ENCODE data around the gene SEMA5A. TPM values are rescaled to one million over a fixed set of nuclear protein-coding genes. Genes with fewer than 3 reads are reported as not detected.

SEMA5A gene
- total RNA-seq, 1 donor from 2014 or later, result 9.3 TPM

DNA sequence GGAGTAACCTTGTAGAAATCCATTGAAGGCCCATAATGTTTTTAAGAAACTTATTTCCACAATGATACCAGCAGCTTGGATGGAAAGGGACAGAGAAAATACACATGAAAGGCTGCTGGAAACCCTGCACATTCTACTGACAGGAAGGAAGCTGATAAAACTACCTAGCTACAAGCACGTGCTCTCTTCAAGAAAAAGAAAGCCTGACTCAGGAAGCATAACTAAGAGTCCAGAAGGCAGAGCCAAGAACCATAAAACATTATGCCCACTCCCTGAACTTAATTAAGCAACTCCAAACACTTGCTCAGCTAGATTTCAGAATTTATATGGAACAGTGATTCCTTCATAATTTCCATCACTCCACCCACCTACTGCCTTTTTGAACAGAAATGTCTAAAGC lies 430.8 kb downstream of the SEMA5A start:
- Histone ChIP-seq H3K27me3 (no peaks in the 10 kb centered on the region), H3K36me3 (no peaks in the 10 kb centered on the region), H3K4me3 (no peak overlapping the region), H3K27ac (no peak overlapping the region), H3K9me3 (no peaks in the 10 kb centered on the region), H3K4me1 (no peaks in the 10 kb centered on the region)
- intact Hi-C loops (cut with DNase I), result no loop called here
- TF ChIP-seq POLR2A (IDR thresholded peaks at IDR 0.05) (no peak), POLR2AphosphoS5 (IDR thresholded peaks at IDR 0.05; ENCODE audit: insufficient read depth in 1 of 2, low read depth in 1 of 2) (no peak)
- TF ChIP-seq, protein P1, sequence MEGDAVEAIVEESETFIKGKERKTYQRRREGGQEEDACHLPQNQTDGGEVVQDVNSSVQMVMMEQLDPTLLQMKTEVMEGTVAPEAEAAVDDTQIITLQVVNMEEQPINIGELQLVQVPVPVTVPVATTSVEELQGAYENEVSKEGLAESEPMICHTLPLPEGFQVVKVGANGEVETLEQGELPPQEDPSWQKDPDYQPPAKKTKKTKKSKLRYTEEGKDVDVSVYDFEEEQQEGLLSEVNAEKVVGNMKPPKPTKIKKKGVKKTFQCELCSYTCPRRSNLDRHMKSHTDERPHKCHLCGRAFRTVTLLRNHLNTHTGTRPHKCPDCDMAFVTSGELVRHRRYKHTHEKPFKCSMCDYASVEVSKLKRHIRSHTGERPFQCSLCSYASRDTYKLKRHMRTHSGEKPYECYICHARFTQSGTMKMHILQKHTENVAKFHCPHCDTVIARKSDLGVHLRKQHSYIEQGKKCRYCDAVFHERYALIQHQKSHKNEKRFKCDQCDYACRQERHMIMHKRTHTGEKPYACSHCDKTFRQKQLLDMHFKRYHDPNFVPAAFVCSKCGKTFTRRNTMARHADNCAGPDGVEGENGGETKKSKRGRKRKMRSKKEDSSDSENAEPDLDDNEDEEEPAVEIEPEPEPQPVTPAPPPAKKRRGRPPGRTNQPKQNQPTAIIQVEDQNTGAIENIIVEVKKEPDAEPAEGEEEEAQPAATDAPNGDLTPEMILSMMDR (IDR thresholded peaks at IDR 0.05), result no peak
- DNase-seq (ENCODE audit: extremely low spot score in 2 of 2), result no peak

DNA sequence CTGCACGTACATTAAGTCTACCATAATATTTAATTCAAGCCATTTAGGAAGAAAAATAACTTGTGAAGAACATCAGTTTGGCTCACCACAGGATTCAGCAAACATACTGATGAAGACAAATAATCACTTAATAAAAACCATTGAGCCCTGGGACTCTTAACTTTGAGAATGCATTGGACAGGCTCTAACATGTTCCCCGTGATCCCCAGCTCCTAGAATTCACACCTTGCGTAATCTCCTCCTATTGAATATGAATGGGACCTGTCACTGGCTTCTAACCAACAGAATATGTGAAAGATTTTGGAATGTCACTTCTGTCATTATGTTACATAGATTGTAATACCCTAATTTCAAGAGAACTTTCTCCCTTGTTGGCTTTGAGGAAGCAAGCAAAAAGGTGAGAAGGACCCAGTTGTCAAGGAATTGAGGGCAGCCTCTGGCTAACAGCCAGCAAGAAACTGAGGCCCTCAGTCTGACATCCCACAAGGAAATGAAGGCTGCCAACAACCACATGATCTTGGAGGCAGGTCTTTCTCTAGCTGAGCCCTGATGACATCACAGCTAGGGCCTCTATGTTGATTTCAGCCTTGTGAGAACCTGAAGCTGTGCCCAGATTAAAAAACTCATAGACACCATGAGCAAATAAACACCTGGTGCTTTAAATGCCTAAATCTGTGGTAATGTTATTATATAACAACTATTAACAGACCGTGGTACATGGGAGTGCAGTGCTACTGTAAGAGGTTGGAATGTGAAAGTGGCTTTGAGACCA lies 433.2 kb downstream of the SEMA5A start:
- Histone ChIP-seq H3K27ac (no peak overlapping the region), H3K9me3 (no peaks in the 10 kb centered on the region), H3K27me3 (no peaks in the 10 kb centered on the region), H3K4me3 (no peak overlapping the region), H3K36me3 (no peaks in the 10 kb centered on the region), H3K4me1 (no peaks in the 10 kb centered on the region)
- DNase-seq (ENCODE audit: extremely low spot score in 2 of 2), result no peak
- intact Hi-C loops (cut with DNase I), result no loop called here
- TF ChIP-seq POLR2AphosphoS5 (IDR thresholded peaks at IDR 0.05; ENCODE audit: insufficient read depth in 1 of 2, low read depth in 1 of 2), result no peak

DNA sequence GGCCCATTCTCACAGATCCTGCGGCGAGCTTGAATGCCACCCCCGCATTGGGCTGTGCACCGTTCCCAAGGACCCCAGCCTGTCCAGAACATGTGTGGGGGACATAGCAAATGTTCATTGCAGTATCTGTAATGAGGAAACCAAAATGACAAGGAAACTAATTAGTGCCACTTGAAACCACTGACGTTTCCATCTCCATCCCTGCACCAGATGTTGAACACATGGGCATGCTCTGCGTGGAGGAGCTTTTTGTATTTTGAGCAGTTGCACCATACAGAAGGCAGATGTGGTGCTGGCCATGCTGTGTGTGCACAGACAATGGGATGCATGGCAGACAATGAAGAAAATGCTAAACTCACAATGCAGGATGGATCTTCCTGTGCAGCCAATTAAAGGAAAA lies 437.7 kb downstream of the SEMA5A start:
- Histone ChIP-seq H3K4me3 (no peak overlapping the region), H3K9me3 (no peaks in the 10 kb centered on the region), H3K27ac (no peak overlapping the region), H3K27me3 (no peaks in the 10 kb centered on the region), H3K4me1 (no peaks in the 10 kb centered on the region), H3K36me3 (no peaks in the 10 kb centered on the region)
- no peak for DNase-seq (ENCODE audit: extremely low spot score in 2 of 2)
- intact Hi-C loops (cut with DNase I), result no loop called here
- TF ChIP-seq, protein P1 (IDR thresholded peaks at IDR 0.05), result no peak
- TF ChIP-seq POLR2AphosphoS5 (IDR thresholded peaks at IDR 0.05; ENCODE audit: insufficient read depth in 1 of 2, low read depth in 1 of 2) (no peak), POLR2A (IDR thresholded peaks at IDR 0.05) (no peak)

DNA sequence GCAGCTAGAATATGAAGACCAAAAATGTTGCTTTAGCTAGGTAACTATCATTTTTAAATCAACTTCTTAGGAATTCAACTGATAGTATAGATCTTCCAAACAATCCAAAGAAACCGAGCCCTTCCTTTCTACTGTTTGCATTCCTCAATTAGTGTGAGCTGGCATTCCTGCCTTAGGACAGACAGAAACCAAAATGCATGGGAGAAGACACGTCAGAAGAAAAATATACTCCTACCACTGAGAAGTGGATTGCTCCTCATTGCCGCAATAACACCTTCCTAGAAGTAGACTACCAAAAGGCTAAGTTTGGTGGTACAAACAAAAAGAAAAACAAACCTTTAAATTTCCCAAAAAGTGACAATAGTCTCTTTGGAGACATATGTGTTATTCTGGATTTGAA lies 440.0 kb downstream of the SEMA5A start:
- Histone ChIP-seq H3K4me3 (no peak overlapping the region), H3K27ac (no peak overlapping the region), H3K36me3 (no peaks in the 10 kb centered on the region), H3K4me1 (no peaks in the 10 kb centered on the region), H3K27me3 (no peaks in the 10 kb centered on the region), H3K9me3 (no peaks in the 10 kb centered on the region)
- TF ChIP-seq, protein P1 (IDR thresholded peaks at IDR 0.05), result no peak
- TF ChIP-seq POLR2A (IDR thresholded peaks at IDR 0.05) (no peak), POLR2AphosphoS5 (IDR thresholded peaks at IDR 0.05; ENCODE audit: insufficient read depth in 1 of 2, low read depth in 1 of 2) (no peak)
- DNase-seq (ENCODE audit: extremely low spot score in 2 of 2), result no peak
- intact Hi-C loops (cut with DNase I), result no loop called here

DNA sequence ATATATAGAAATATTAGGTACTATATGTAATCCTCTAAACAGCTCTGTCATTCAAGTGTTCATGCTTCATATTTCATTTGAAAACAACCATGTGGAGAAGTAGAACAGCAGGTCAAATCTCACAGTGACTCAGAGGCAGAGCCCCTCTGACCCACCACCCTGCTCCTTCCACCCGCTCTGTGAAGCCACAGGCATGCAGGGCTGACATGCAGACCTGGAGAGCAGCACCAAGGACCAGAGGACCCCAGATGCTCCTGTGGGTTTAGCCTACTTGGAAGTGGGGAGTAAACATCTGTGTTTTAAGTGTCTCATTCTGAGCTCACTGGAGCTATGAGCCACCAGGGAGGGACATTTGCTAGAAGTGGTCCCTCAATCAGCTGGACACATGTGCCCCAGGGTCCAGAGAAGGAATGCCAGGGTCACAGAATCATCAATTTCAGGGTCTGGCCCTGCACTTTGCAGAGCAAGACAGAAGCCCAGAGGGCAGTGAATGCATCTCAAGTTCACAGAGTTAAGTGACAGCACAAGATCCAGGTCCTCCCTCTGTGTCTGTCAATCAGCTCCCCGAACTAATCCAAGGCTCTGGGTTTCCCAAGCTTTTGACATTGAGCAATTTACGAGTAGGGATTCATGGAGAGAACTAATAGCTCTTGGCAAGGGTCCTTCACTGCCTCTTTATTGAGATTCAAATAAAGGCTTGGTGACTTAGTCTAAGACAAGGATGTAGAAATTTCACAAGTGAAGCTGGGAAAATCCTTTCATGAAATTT lies 441.1 kb downstream of the SEMA5A start:
- H3K27me3 ChIP-seq, result no peaks in the 10 kb centered on the region
- intact Hi-C loops (cut with DNase I), result no loop called here
- no peak for DNase-seq (ENCODE audit: extremely low spot score in 2 of 2)
- no peak overlapping the region for H3K4me3 ChIP-seq
- no peaks in the 10 kb centered on the region for H3K36me3 ChIP-seq
- no peaks in the 10 kb centered on the region for H3K4me1 ChIP-seq
- no peaks in the 10 kb centered on the region for H3K9me3 ChIP-seq
- TF ChIP-seq, protein P1 (IDR thresholded peaks at IDR 0.05), result no peak
- TF ChIP-seq POLR2AphosphoS5 (IDR thresholded peaks at IDR 0.05; ENCODE audit: insufficient read depth in 1 of 2, low read depth in 1 of 2) (no peak), POLR2A (IDR thresholded peaks at IDR 0.05) (no peak)
- H3K27ac ChIP-seq, result no peak overlapping the region
